ENCODE measurements around the gene SLC5A3.

GRCh38 chr21:34052171-34052570 lies 21.2 kb upstream of the SLC5A3 start:
- TF ChIP-seq EZH2 (IDR thresholded peaks at IDR 0.05; ENCODE audit: low read depth, unreplicated experiment) (no peak), POLR2AphosphoS5 (IDR thresholded peaks at IDR 0.05; ENCODE audit: low read depth) (no peak), CTCF (conservative IDR thresholded peaks at IDR 0.05; ENCODE audit: low read depth in 2 of 2) (no peak), REST (IDR thresholded peaks at IDR 0.05; ENCODE audit: unreplicated experiment) (no peak), CREB1 (CRISPR knock-in tag; IDR thresholded peaks at IDR 0.05; ENCODE audit: low read depth) (no peak), STAT1 (IDR thresholded peaks at IDR 0.05; ENCODE audit: unreplicated experiment) (no peak), EZH2phosphoT487 (IDR thresholded peaks at IDR 0.05; ENCODE audit: unreplicated experiment) (no peak), ZNF114 (CRISPR knock-in tag; IDR thresholded peaks at IDR 0.05) (no peak), JUNB (IDR thresholded peaks at IDR 0.05; ENCODE audit: unreplicated experiment) (no peak), ETS1 (IDR thresholded peaks at IDR 0.05) (no peak), ZNF331 (CRISPR knock-in tag; IDR thresholded peaks at IDR 0.05; ENCODE audit: low read depth) (no peak), ZNF462 (CRISPR knock-in tag; IDR thresholded peaks at IDR 0.05) (no peak)

All from GM23338 (cell line).